GM19025 (cell line): ENCODE measurements around the gene CERS6.

Source experiments
- ATAC-seq: cut with Tn5 transposase; IDR thresholded peaks from one replicate; pipeline ENCODE4 v1.9.1; 2021; ENCODE audit warnings: mild to moderate bottlenecking, low read depth, moderate library complexity; ENCODE audit not compliant: unreplicated experiment

Gene CERS6

GRCh38 chr2:168441214-168441872, 14.7 kb upstream of the CERS6 start:
- ATAC-seq: no peak

DNA sequence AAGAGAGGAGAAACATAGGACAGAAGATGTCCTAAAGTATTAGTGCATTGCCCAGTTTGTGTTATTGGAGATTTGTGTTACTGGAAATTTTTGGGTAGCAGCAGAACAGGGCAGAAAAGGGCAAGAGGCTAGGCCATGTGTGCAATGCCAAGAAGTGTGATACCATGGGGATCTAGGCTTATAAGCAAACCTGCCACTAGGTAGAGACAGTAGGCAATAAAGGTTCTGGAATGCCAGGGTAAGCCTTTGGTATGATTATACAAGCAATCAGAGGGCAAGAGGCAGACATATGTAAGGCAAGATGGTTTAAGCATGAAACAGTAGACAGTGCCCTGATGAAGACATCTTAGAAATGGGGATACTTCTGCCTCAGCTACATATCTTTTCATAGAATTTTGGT, 12.3 kb upstream of the CERS6 start:
- ATAC-seq: no peak

GRCh38 chr2:168445960-168446359, 10.1 kb upstream of the CERS6 start:
- ATAC-seq: no peak

GRCh38 chr2:168448980-168449379, 7.1 kb upstream of the CERS6 start:
- ATAC-seq: no peak

- ATAC-seq: no peak
These were observed 6.7 kb upstream of the CERS6 start for GRCh38 chr2:168449419-168449818.

GRCh38 chr2:168450171-168450570, 5.9 kb upstream of the CERS6 start:
- ATAC-seq: no peak

DNA sequence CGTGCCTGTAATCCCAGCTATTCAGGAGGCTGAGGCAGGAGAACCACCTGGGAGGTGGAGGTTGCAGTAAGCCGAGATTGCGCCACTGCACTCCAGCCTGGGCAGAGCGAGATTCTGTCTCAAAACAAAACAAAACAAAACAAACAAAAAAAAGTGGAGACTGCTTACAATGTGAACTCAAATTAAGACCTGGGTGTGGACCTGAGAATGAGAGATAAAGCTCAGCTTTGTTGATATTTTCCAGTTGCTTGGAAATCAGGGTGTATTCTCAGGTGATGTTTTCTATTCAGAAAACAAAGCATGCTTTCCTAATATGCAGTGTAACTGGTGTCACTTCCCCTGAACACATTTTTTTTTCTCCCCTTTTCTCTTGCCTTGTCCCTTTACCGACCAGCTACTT, 5.3 kb upstream of the CERS6 start:
- ATAC-seq: no peak

- ATAC-seq: no peak
These were observed 3.3 kb upstream of the CERS6 start for GRCh38 chr2:168452781-168453180.

DNA sequence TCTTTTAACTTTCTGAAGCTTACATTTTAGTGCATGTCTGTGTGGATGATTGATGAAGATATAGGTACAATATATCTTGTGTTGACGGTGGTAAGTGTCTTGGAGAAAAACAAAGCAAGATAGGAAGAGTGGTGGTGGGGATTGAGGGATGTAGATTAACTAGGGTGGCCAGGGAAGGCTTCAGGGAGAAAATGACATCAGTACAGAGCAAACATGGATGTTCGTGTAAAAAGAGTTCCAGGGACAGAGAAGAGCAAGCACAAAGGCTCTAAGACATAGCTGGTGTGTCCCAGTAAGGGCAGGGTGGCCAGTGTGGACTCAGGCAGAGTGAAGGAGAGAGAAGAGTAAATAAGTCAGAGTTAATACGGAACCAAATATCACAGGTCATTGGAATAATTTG, 2.7 kb upstream of the CERS6 start:
- ATAC-seq: no peak

- no peak for ATAC-seq
These were observed 1.1 kb upstream of the CERS6 start for GRCh38 chr2:168454737-168455644.

GRCh38 chr2:168456521-168457189, 583 bp downstream of the CERS6 start:
- peak; percentile 22 for ATAC-seq

DNA sequence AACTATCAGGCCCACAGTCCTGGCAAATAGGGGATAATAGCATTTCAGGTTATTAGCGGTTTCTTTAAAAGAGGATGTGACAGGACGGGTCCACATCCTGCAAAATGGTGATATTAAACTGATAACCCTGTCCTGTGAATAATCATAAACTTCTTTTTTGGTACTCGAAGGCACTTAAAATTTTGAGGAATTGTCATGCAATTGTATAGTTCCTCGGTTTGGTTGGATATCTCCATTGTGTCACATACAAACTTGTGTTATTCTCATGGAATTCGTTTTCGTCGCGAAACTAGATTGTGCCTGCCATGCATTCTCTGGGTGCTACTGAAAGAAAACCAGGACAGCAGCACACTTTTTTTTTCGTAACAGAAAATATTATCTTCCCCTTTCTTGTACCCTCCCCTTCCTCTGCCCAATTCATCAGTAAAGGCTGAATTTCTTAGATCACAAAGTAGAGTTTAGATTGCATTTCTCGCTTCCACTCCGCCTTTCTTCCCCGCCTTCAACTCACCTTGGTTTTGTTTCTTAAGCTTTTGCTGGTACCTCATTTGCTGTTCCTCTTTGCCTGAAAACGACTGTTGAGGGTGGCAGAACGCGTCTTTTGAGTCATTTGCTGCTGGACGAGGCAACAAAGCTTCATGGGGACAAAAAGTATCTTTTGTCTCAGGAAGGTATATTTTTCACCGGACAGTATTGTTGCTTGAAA, 1.3 kb downstream of the CERS6 start:
- no peak for ATAC-seq

- ATAC-seq: no peak
These were observed 2.1 kb downstream of the CERS6 start for GRCh38 chr2:168458139-168458538.

DNA sequence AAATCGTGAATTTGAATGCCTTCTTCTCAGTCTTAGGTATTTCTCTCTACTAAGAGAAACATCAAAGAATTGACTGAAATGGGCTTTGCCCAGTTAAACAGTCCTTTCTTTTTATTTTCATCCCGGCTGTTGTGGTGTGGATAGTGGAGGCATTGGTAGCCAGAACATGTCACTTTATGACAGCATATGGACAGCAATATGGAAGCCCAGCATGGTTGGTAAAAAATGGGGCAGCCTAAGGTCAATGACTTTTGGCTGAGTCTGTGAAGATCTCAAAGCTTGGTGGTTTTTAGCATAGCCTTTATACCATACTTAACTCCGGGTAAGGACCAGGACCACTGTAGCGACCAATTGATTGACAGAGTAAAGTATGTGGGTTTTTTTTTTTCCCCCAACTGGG, 3.2 kb downstream of the CERS6 start:
- no peak for ATAC-seq

DNA sequence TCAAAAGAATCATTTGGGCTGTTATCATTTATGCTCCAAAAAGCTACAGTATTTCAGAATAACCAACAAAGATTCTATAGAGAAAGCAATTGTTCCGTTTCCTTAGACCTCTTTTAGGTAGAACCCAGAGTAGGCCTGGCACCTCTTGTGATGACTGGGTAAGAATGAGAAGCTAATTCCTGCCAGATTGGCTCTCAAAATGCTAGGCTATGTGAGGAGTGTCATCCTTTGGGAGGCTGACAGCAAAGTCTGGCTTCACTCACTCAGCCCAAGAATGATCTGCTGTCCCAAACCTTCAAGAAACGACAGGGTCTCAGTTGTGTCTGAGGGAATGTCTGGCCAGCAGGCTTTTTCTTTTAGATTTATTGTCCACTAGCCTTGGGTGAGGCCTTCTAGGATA, 4.5 kb downstream of the CERS6 start:
- no peak for ATAC-seq

DNA sequence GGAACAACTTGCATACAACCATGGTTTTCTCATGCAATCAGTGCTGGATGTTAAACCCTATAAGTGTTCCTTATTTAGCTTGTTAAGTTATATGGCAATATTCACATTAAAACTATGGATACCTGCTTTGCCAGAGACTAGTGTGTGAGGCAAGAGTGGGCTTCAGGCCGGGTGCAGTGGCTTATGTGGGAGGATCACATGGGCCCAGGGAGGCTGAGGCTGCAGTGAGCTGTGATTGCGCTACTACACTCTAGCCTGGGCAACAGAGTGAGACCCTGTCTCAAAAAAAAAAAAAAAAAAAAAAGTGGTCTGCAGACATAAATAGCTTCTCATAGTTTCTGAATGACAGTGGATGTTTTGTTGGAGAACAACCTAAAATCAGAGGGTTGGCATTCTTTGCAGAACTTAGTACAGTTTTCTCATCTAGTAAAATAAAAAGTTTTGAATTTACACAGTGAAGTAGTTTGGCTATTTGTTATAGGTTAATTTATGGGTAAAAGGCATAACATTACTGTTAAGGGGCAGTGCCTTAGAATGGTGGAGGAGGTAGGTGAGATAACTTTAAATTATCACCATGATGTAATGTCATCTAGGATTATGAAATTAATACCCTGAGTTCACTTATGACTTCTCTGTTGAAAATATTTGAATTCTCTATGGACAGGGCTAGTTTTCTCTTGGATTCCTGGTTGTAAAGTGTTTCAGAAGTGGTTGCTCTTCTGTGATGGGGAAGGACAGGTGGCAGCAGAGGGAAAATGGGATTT, 5.3 kb downstream of the CERS6 start:
- ATAC-seq: no peak

DNA sequence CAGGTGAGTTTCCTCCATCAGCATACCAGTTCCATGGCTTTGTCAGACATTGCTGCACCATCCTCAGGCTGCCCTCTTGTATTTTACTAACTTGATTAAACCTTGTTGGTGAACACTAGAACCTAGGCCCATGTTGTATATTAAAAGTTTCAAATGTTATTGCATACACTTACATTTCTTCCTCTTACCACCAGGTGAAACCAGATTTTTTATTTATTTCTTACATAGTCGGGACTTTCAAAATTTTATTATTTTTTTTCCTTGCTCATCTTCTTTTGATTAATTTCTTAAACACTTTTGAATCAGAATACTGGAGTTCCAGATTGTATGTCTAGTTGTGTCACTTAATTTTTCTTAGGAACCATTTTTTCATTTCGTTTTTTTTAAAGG, 5.9 kb downstream of the CERS6 start:
- no peak for ATAC-seq

DNA sequence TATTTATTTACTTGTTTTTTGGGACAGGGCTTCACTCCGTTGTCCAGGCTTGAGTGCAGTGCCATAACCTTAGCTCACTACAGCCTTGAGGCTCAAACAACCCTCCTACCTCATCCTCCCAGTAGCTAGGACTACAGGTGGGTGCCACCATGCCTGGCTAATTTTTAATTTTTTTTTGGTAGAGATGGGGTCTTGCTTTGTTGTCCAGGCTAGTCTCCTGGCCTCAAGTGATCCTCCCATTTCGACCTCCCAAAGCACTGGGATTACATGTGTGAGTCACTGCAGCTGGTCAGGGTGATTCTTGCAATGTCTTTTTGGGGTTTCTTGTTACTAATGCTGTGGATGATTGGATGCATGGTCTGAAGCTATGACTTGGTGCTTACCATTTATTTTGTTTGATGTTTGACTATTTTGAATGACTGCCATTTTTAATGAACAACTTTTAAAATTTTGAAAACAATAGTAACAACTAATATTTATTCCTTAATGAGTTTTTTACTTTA, 6.5 kb downstream of the CERS6 start:
- ATAC-seq: no peak

DNA sequence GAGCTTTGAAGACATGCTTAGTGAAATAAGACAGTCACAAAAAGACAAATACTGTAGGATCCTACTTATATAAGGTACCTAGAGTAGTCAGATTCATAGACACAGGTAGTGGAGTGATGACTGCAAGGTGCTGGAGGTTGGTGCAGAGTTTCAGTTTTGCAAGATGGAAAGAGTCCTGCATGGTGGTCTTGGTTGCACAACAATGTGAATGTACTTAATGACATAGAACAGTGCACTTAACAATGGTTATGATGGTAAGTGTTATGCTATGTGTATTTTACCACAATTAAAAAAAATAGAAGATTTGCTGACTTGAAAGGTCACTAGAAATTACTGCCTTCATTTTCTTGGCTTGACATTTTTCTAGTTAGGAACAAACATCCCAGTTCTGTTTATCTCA, 9.5 kb downstream of the CERS6 start:
- ATAC-seq: no peak

DNA sequence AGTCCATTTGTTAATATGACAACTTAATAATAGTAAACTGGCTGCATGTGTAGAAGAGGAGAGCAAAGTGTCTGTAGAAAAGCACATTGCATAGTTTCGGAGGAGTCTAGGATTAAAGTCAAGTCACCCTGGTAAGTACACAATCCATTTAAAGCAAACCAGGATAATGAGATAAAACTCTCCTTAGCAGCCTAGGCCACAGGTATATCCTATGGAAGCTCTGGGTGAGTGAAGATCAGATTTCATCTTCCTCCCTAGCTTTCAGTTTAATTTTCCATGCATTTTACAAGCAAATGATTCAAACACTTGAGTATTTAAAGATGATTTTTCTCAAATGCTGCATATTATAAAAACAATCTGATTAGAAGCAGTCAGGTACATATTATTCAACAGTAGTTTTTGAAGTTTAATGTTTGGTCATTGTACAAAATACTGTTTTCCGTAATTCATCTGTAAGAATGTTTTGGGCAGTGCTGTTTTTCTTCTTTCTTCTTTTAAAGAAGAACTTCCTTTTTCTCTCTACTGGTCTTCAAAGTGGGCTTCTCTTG, 10.2 kb downstream of the CERS6 start:
- no peak for ATAC-seq
